ENCODE measurements around the gene ATRN. TPM values are rescaled to one million over a fixed set of nuclear protein-coding genes. Genes with fewer than 3 reads are reported as not detected.

Gene ATRN
- total and polyA plus RNA-seq, 4 donors: 8.4 to 104 (median 46.0) TPM

DNA sequence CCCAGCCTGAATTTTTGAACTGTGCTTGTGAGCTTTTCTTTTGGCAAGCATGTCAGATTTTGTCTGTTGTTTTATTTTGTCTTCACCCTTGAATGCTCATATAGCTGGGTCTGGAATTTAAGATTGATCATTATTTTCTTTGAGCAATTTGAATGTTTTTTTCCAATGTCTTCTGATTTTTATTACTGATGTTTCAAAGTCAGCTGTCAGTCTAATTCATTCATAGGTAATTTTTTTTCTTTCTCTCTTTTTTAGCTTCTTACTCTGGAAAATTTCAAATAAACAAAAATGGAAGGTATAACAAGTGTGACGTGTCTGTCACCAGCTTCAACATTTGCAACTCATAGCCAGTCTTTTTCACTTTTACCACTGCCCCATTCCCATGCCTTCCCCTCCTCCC lies 15.1 kb downstream of the ATRN start (continued):
- TF ChIP-seq, protein P1, sequence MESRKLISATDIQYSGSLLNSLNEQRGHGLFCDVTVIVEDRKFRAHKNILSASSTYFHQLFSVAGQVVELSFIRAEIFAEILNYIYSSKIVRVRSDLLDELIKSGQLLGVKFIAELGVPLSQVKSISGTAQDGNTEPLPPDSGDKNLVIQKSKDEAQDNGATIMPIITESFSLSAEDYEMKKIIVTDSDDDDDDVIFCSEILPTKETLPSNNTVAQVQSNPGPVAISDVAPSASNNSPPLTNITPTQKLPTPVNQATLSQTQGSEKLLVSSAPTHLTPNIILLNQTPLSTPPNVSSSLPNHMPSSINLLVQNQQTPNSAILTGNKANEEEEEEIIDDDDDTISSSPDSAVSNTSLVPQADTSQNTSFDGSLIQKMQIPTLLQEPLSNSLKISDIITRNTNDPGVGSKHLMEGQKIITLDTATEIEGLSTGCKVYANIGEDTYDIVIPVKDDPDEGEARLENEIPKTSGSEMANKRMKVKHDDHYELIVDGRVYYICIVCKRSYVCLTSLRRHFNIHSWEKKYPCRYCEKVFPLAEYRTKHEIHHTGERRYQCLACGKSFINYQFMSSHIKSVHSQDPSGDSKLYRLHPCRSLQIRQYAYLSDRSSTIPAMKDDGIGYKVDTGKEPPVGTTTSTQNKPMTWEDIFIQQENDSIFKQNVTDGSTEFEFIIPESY (IDR thresholded peaks at IDR 0.05): no peak
- TF ChIP-seq HNF4A (conservative IDR thresholded peaks at IDR 0.05): no peak
- no peak for TF ChIP-seq NR2F2 (IDR thresholded peaks at IDR 0.05)
- no peak for TF ChIP-seq SP1 (IDR thresholded peaks at IDR 0.05)
- TF ChIP-seq, protein P2, sequence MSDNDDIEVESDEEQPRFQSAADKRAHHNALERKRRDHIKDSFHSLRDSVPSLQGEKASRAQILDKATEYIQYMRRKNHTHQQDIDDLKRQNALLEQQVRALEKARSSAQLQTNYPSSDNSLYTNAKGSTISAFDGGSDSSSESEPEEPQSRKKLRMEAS (IDR thresholded peaks at IDR 0.05): no peak
- no peak for TF ChIP-seq HNF4G (IDR thresholded peaks at IDR 0.05)

DNA sequence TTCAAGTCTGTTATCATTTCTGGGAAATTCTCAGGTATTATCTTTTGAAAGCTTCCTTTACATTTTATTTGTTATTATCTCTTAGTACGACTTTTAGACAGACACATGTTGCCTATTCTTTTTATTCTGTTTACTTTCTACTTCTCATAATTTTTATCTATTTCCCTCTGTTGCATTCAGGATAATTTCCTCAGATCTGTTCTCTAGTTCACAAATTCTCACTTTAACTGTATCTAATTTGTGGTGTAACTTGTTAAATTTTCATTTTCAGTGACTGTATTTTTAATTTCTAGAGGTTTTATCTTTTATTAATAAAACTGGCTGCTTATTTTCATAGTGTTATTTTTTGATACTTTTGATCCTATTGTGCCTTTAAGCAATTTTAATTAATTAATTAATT lies 16.0 kb downstream of the ATRN start:
- peaks cover 3 to 12% (median 7%) of the 10 kb centered on the region in 4 donors for H3K4me1 ChIP-seq (ENCODE audit: control insufficient read depth in 4 of 4, insufficient read depth in 4 of 4, low read length in 3 of 4)
- H3K4me3 ChIP-seq (ENCODE audit: low read depth in 1 of 3, low read length in 3 of 3): no peak overlapping the region
- no peaks in the 10 kb centered on the region for H3K9me3 ChIP-seq (ENCODE audit: control insufficient read depth in 4 of 4, low read length in 3 of 4)
- H3K27ac ChIP-seq (ENCODE audit: low read depth in 1 of 2, low read length in 2 of 2): no peak overlapping the region
- TF ChIP-seq FOXA1 (IDR thresholded peaks at IDR 0.05): no peak
- TF ChIP-seq HNF4A (conservative IDR thresholded peaks at IDR 0.05): no peak
- TF ChIP-seq NR2F2 (IDR thresholded peaks at IDR 0.05): no peak
- TF ChIP-seq, protein P1 (IDR thresholded peaks at IDR 0.05): no peak
- TF ChIP-seq EGR1 (IDR thresholded peaks at IDR 0.05; ENCODE audit: low read depth in 2 of 2): no peak
- TF ChIP-seq SP1 (IDR thresholded peaks at IDR 0.05): no peak
- TF ChIP-seq RAD21 (IDR thresholded peaks at IDR 0.05): no peak
- peaks cover 0 to 4% (median under 1%) of the 10 kb centered on the region in 4 donors for H3K36me3 ChIP-seq (ENCODE audit: control insufficient read depth in 4 of 4, insufficient read depth in 3 of 4, low read depth in 1 of 4, low read length in 3 of 4)
- no peak for DNase-seq (ENCODE audit: low spot score)
- no peaks in the 10 kb centered on the region for H3K27me3 ChIP-seq (ENCODE audit: control insufficient read depth in 4 of 4, insufficient read depth in 4 of 4, low read length in 3 of 4)
- WGBS: 93% methylated on average over 1 of the region's 1 CpG
- H3K9ac ChIP-seq (ENCODE audit: low read depth in 1 of 2, low read length in 2 of 2): no peak overlapping the region

DNA sequence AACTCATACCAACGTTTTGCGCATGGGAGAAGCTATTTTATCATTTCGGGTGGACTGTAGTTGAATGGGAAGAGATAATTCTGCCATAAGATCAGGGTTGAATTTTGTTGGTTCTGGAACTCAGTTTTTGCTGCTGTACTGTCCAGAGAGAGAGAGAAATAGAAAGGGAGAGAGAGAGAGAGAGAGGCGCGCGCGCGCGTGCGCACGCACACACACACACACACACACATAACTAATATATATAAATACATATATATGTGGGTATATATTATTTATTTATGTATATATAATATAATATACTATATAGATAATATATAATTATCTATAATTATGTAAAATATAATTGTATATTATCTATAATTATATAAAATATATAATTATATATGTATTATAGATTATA lies 21.9 kb downstream of the ATRN start:
- Histone ChIP-seq H3K36me3 (ENCODE audit: control insufficient read depth in 4 of 4, insufficient read depth in 3 of 4, low read depth in 1 of 4, low read length in 3 of 4) (peaks cover 0 to 4% (median under 1%) of the 10 kb centered on the region in 4 donors), H3K4me3 (ENCODE audit: low read depth in 1 of 3, low read length in 3 of 3) (no peak overlapping the region), H3K9ac (ENCODE audit: low read depth in 1 of 2, low read length in 2 of 2) (no peak overlapping the region), H3K4me1 (ENCODE audit: control insufficient read depth in 4 of 4, insufficient read depth in 4 of 4, low read length in 3 of 4) (peaks cover 0 to 9% (median 0%) of the 10 kb centered on the region in 4 donors), H3K27me3 (ENCODE audit: control insufficient read depth in 4 of 4, insufficient read depth in 4 of 4, low read length in 3 of 4) (no peaks in the 10 kb centered on the region), H3K9me3 (ENCODE audit: control insufficient read depth in 4 of 4, low read length in 3 of 4) (no peaks in the 10 kb centered on the region), H3K27ac (ENCODE audit: low read depth in 1 of 2, low read length in 2 of 2) (no peak overlapping the region)
- DNase-seq (ENCODE audit: low spot score): no peak
- WGBS: 95% methylated on average over 11 of the region's 11 CpGs
- TF ChIP-seq NR2F2 (IDR thresholded peaks at IDR 0.05): no peak
- TF ChIP-seq HNF4A (conservative IDR thresholded peaks at IDR 0.05): no peak
- no peak for TF ChIP-seq FOXA2 (IDR thresholded peaks at IDR 0.05)
- TF ChIP-seq, protein P1 (IDR thresholded peaks at IDR 0.05): no peak
- TF ChIP-seq, protein P3, sequence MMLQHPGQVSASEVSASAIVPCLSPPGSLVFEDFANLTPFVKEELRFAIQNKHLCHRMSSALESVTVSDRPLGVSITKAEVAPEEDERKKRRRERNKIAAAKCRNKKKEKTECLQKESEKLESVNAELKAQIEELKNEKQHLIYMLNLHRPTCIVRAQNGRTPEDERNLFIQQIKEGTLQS (IDR thresholded peaks at IDR 0.05): no peak
- TF ChIP-seq, protein P4, sequence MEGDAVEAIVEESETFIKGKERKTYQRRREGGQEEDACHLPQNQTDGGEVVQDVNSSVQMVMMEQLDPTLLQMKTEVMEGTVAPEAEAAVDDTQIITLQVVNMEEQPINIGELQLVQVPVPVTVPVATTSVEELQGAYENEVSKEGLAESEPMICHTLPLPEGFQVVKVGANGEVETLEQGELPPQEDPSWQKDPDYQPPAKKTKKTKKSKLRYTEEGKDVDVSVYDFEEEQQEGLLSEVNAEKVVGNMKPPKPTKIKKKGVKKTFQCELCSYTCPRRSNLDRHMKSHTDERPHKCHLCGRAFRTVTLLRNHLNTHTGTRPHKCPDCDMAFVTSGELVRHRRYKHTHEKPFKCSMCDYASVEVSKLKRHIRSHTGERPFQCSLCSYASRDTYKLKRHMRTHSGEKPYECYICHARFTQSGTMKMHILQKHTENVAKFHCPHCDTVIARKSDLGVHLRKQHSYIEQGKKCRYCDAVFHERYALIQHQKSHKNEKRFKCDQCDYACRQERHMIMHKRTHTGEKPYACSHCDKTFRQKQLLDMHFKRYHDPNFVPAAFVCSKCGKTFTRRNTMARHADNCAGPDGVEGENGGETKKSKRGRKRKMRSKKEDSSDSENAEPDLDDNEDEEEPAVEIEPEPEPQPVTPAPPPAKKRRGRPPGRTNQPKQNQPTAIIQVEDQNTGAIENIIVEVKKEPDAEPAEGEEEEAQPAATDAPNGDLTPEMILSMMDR (IDR thresholded peaks at IDR 0.05; ENCODE audit: low read depth, low read length, missing input control): no peak
- no peak for TF ChIP-seq RXRA (IDR thresholded peaks at IDR 0.05)
- TF ChIP-seq EGR1 (IDR thresholded peaks at IDR 0.05; ENCODE audit: low read depth in 2 of 2): no peak
- TF ChIP-seq YY1 (IDR thresholded peaks at IDR 0.05): no peak
- no peak for TF ChIP-seq GABPA (IDR thresholded peaks at IDR 0.05 in 1 of 2, conservative IDR thresholded peaks at IDR 0.05 in 1 of 2)
- TF ChIP-seq HNF4G (IDR thresholded peaks at IDR 0.05): no peak
- no peak for TF ChIP-seq RAD21 (IDR thresholded peaks at IDR 0.05)
- TF ChIP-seq FOXA1 (IDR thresholded peaks at IDR 0.05): no peak
- TF ChIP-seq TAF1 (conservative IDR thresholded peaks at IDR 0.05): no peak
- TF ChIP-seq, protein P5, sequence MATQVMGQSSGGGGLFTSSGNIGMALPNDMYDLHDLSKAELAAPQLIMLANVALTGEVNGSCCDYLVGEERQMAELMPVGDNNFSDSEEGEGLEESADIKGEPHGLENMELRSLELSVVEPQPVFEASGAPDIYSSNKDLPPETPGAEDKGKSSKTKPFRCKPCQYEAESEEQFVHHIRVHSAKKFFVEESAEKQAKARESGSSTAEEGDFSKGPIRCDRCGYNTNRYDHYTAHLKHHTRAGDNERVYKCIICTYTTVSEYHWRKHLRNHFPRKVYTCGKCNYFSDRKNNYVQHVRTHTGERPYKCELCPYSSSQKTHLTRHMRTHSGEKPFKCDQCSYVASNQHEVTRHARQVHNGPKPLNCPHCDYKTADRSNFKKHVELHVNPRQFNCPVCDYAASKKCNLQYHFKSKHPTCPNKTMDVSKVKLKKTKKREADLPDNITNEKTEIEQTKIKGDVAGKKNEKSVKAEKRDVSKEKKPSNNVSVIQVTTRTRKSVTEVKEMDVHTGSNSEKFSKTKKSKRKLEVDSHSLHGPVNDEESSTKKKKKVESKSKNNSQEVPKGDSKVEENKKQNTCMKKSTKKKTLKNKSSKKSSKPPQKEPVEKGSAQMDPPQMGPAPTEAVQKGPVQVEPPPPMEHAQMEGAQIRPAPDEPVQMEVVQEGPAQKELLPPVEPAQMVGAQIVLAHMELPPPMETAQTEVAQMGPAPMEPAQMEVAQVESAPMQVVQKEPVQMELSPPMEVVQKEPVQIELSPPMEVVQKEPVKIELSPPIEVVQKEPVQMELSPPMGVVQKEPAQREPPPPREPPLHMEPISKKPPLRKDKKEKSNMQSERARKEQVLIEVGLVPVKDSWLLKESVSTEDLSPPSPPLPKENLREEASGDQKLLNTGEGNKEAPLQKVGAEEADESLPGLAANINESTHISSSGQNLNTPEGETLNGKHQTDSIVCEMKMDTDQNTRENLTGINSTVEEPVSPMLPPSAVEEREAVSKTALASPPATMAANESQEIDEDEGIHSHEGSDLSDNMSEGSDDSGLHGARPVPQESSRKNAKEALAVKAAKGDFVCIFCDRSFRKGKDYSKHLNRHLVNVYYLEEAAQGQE (IDR thresholded peaks at IDR 0.05): no peak
- TF ChIP-seq, protein P2 (IDR thresholded peaks at IDR 0.05): no peak
- TF ChIP-seq SP1 (IDR thresholded peaks at IDR 0.05): no peak

Data from liver (tissue), 9 donors.